HG03175 (cell line): ENCODE data around the gene NTNG2.

Source experiments
- ATAC-seq: cut with Tn5 transposase; IDR thresholded peaks from one replicate; pipeline ENCODE4 v1.9.1; 2021; ENCODE audit warnings: mild to moderate bottlenecking, moderate library complexity; ENCODE audit not compliant: unreplicated experiment

The NTNG2 gene

DNA sequence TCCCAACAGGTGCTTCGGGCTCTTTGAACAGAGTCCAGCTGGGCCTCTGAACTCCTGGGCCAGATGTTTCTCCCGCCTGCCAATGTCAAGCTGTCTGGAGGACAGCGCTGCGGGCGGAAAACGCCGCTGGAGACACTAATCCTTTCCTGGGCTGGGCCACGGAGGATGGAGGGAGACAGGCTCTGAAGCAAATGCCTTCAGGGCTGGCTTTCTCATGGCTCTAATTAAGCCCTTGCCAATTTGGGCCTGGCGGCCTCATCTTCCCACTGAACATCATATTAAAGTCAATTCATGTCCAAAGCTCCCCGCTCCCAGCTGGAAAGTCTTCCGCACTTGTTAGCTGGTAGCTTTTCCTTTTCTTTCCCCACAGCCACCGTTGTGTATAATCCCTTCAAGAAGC is 72.7 kb downstream of the NTNG2 start:
- no peak for ATAC-seq

DNA sequence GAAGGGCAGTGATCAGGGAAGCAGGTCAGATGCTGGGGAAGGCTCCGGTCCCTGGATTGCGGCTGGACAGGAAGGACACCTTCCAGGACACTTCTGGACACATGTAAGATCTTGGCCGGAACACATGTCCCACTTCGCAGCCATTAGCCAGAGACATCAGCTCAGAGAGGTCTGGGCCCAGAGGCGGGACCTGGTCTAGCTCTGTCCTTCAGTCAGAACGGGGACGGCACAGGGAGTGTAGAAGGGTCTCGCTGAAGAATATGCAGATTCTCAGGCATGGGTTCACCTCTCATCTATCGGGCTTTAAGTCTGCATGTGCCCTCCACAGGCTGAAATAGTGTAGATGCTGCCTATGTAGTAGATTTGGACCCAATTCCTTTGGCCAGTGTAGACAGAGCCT is 73.3 kb downstream of the NTNG2 start:
- no peak for ATAC-seq

- no peak for ATAC-seq
Measured at GRCh38 chr9:132235894-132236661, 74.2 kb downstream of the NTNG2 start.

DNA sequence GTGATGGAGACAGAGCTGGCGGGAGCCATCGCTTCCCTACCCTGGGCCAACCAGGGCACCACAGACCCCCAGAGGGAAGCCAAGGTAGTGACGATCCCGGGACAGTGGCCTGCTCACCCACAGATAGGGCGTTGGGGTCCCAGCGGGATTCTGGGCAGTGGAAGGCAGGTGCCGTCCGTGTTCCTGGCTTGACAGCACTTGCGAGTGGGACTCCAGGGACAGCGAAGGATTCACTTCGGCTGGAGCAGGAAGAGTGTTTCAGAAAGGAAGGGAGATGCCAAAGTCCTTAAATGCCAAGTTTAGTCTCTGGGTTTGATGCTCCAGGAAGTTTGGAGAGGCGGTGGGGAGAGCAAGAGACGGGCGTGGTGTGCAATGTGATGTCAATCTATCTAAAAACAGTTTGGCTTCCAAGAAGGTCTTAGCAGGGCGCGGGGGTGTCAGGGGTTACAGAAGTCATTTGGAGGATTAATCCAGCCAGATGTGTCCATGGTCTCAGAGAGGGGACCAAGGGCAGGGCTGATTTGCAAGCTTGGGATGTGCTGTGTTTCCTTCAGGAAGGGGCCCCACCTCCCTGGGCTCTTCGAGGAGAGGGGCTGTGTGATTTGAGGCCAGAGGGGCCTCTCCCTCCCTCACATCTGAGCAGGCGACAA is 74.9 kb downstream of the NTNG2 start:
- ATAC-seq, result no peak

DNA sequence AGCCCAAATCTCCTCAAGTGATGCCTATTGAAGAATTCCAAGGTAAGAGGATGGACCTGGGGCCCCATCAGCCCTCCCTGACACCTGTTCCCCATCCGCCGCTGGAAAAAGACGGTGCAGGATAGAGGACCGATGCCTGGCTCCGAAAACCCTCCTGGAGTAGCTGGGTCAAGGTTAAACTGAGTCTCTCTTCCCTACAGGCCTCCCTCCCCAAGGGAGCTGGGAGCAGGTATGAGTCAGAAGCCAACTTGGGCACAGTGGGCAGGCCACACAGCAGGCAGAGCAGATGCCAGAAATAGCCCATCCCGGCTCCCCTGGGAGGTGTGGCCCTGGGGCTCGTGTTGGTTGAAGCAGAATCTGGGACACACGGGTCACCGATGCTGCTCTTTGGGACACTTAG is 75.6 kb downstream of the NTNG2 start:
- no peak for ATAC-seq

DNA sequence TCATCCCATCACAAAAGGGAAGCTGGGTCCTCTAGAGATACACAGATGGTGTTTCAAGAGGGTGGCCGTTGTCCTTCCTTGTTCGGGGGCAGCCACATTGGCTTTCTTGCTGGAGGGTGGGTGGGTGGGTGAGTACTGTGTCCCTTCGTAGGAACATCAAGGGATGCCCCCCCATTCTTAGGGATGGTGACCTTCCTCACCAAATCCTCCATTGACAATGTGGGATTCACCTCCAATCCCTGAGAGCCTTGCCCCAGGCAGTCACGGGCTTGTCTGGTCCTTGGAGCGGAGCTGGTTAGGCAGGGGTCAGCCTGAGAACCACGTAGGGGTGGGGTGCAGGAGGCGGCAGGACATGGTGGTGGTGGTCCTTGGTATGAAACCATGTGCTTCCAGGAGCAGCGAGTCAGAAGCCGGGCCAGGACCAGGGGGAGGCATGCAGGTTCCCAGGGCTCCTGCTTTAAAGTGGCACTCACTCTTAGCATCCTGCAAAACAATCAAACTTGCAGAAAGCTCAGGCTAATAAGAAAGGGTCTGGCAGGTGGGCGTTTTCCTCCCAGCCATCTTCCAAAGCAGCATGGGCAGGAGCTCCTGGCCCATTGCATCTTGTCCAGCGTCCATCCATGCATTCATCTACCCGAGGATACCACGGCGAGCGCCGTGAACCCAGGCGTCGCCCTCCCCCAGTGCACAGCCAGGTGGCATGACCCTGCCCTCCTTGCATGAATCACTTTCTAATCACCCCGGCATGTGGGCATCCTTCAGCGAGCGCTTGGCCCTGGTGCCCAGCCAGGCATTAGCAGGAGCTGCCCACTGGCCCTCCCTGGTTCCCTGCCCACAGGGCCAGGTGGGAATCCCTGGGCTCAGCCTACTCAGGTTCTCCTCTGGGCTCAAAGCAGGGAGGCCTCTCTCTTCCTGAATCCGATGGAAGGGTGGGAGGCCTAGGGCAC is 76.4 kb downstream of the NTNG2 start:
- ATAC-seq, result no peak

DNA sequence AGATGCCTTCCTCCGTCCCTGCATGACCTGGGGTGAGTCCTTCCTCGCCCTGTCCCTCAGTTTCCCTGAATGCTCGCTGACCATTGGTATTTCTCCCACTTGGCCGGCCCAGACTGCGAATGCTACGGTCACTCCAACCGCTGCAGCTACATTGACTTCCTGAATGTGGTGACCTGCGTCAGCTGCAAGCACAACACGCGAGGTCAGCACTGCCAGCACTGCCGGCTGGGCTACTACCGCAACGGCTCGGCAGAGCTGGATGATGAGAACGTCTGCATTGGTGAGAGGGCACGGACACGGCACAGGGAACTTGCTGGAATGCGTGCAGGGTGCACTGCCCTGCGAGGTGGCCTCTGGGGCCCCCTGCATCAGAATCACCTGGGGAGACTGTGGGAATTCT is 77.1 kb downstream of the NTNG2 start:
- no peak for ATAC-seq

DNA sequence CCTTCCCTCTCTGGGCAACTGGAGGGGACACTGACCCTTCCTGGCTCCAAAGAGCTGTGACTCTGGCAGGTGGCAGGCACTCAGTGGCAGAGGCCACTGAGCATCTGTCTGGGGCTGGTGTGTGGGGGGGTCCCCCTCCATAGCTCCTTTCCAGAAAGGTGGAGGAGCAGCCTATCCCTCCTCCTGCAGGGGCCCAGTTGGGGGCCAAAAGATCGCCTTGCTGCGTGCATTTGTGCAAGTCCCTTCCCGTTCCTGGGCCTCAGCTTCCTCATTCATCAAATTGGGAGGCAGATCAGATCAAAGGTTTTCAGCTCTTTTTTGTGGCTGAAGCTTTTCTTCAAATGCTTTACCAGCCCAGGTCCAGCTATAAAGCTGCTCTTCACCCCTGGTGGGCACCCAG is 77.7 kb downstream of the NTNG2 start:
- ATAC-seq, result no peak

GRCh38 chr9:132239999-132240840 is 78.4 kb downstream of the NTNG2 start:
- no peak for ATAC-seq

GRCh38 chr9:132240841-132241482 is 79.1 kb downstream of the NTNG2 start:
- peak; percentile 74 for ATAC-seq

DNA sequence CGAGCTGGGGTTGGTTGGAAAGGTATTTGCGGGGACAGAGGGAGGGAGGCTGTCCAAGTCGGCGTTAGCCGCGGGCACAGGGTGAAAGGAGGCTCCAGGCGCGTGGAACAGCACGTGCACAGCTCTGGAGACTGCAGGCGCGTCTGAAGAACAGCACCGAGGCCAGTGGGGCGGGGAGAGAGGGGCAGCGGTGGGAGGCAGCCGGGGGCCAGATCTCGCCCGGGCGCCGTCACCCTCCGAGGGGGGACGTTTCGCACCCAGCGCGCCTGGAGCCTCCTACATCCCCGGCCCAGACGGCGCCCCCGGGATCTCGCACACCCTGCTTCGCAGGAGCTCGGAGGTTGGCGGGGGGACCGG is 79.6 kb downstream of the NTNG2 start:
- peak; percentile 4 for ATAC-seq

- peak; percentile 0 for ATAC-seq
Measured at GRCh38 chr9:132241840-132242620, 80.2 kb downstream of the NTNG2 start.

GRCh38 chr9:132242621-132243155 is 80.8 kb downstream of the NTNG2 start:
- no peak for ATAC-seq

DNA sequence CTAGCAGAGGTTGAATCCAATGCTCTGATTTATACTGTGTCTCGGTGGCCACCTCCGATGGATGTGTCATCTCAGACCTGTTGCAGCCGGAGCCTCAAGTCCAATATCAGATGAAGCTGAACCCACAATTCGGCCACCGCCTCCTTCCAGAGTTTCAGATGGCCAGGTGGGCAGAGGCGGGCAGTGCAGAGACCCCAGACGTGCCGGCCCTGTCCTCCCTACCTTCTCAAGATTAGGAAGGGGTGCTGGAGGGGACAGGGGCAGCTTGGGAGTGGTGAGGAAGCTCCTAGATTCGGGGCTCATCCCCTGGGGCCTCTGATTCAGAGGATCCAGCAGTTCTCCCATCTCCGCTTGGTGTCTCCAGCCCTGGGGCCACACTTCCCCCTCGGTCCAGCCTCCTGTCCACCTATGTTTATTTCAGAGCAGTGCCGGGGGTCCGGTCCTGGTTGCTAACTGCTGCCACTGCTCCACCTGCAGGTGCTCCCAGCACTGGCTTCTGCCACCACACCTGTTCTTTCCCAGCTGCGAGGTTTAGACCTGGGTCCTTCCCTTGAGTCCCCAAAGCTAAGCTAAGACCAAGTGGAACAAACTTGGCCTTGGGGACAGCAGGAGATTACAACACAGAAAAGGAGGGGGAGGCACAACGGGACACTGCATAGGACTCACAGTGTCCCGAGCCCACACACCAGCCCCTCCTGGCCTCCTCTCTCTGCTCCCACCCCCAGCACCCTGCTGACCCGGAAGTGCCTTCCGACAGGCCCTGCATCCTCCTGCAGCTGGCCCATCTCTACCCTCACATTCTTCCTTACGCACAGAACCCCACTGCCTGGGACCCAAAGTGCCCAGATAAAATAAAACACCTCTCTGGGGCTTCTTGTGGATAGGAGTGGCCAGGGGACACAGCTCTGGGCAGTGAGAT is 81.6 kb downstream of the NTNG2 start:
- no peak for ATAC-seq

DNA sequence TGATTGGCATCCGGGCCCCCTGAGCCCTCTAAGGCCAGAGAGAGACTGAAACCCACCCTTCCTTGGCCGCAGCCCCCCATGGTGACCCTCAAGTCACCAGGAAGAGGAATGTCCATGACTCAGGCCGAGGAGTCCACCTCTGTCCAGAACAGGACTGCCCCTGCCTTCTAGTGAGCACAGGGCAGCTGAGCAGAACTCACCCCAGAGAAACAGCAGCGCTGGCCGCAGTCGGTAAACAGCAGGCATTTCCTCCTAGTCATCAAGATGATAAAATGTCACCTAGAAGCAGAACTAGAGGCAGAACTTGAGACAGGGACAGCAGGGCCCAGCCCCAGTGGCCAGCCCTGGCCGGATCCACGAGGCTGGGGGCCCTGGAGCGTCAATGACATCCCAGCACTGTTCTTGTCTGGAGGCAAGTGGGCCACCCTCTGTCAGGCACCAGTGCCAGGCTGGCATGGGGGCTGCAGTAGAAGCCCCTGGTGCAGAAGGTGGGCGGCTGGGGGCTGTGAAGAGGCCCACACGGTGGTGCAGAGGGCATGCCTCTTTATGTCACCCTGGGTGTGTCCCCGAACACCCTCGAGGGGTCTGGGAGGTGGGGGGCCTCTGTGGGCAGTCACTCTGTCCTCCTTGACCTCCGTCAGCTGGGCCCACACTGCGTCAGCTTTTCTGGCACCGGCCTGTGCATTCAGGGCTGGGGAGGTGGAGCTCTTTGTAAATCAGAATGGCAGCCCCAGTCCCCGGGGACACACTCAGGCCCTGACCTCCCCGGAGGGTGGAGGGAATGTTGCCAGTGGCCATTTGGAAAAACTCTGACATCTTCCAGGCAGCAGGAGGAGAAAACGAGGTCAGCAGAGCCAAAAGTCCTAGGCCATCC is 83.0 kb downstream of the NTNG2 start:
- no peak for ATAC-seq

DNA sequence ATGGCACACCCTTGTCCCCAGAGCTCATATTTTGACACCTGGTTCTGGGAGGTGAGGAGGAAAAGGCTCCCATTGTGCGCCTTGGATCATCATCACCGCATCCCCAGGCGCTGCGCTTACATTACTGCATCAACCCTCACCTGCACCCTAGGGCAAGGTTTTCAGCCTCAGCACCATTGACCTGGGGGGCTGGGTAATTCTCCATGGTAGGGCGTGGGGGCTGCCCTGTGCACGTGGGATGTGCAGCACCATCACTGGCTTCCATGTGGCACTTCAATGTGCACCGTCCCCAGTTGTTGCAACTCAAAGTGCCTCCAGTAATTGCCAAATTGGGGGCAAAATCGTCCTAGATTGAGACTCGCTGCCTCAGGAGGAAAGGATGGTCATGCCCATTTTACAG is 83.6 kb downstream of the NTNG2 start:
- no peak for ATAC-seq

GRCh38 chr9:132247942-132248341 is 86.1 kb downstream of the NTNG2 start:
- no peak for ATAC-seq
